Breast epithelium (tissue), 3 donors: ENCODE results near the gene MAGIX.

Experiments used
- CTCF ChIP-seq, 3 donors: fragments of 450-650 bp; IDR thresholded peaks; one replicate each; pipeline ENCODE4 v1.5.1; 2016 to 2017; ENCODE audit warnings: antibody characterized with exemption in 3 of 3, mild to moderate bottlenecking in 3 of 3, moderate library complexity in 3 of 3
- POLR2A ChIP-seq: fragments of 450-650 bp; IDR thresholded peaks from one replicate; pipeline ENCODE4 v1.6.1; 2016; ENCODE audit warnings: antibody characterized with exemption, mild to moderate bottlenecking, moderate library complexity

GRCh38 chrX:49167740-49168108 is 5.2 kb downstream of the MAGIX start:
- TF ChIP-seq CTCF (IDR thresholded peaks at IDR 0.05): no peak
- TF ChIP-seq POLR2A: no peak
